Measurements from ENCODE around the gene EFCAB14.

DNA sequence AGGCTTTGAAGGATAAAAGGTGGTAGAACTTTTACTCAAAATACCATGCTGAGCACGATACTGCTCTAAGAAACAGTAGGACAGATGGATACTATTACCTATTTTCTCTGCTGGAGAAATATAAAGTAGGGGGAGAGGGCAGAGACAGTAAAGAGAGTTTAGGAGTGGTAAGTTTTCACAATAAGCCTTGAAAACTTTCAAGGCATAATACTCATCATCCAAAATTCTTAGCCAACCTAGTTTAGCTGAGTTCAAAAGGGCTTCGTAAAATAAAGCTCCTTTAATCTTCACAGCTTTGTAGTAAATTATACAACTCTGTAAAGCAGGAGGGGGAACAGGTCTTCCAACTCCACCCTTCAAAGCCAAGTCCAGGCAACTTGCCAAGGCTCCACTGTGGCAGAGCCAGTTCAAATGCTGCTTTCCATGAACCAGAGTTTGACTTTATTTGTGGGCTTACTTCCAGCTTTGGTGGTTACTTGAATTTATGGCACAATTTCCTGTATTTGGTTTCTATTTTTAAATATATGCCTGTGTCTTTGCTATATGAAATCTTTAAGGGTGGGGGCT is 31.7 kb downstream of the EFCAB14 start:
- TF ChIP-seq, protein P1, sequence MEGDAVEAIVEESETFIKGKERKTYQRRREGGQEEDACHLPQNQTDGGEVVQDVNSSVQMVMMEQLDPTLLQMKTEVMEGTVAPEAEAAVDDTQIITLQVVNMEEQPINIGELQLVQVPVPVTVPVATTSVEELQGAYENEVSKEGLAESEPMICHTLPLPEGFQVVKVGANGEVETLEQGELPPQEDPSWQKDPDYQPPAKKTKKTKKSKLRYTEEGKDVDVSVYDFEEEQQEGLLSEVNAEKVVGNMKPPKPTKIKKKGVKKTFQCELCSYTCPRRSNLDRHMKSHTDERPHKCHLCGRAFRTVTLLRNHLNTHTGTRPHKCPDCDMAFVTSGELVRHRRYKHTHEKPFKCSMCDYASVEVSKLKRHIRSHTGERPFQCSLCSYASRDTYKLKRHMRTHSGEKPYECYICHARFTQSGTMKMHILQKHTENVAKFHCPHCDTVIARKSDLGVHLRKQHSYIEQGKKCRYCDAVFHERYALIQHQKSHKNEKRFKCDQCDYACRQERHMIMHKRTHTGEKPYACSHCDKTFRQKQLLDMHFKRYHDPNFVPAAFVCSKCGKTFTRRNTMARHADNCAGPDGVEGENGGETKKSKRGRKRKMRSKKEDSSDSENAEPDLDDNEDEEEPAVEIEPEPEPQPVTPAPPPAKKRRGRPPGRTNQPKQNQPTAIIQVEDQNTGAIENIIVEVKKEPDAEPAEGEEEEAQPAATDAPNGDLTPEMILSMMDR (IDR thresholded peaks at IDR 0.05): no peak
- TF ChIP-seq POLR2A (IDR thresholded peaks at IDR 0.05): no peak
